Fibroblast of lung (primary cell): Measurements from ENCODE around the gene IFITM5. TPM values are rescaled to one million over a fixed set of nuclear protein-coding genes. Genes with fewer than 3 reads are reported as not detected.

Source experiments
- DNase-seq, 2 donors: peaks; one replicate each; pipeline versions ENCODE4 v3.0.0 to v3.0.0-alpha.2; 2010; ENCODE audit warnings: low read depth in 2 of 2
- H2AFZ ChIP-seq: 2 replicates; pipeline ENCODE4 v1.5.1; 2012; ENCODE audit warnings: low read length, control low read depth, inconsistent platforms
- H3K27ac ChIP-seq: 2 replicates; pipeline ENCODE4 v1.5.1; 2011; ENCODE audit warnings: low read length, control low read depth; ENCODE audit not compliant: insufficient read depth
- H3K27me3 ChIP-seq: 2 replicates; pipeline ENCODE4 v1.5.1; 2011; ENCODE audit warnings: mild to moderate bottlenecking, low read length; ENCODE audit not compliant: control insufficient read depth, insufficient read depth
- H3K36me3 ChIP-seq: 2 replicates; pipeline ENCODE4 v1.5.1; 2011; ENCODE audit warnings: low read length; ENCODE audit not compliant: control insufficient read depth, insufficient read depth
- H3K4me1 ChIP-seq: 2 replicates; pipeline ENCODE4 v1.5.1; 2011; ENCODE audit warnings: low read length; ENCODE audit not compliant: control insufficient read depth, insufficient read depth; ENCODE audit errors: extremely low read depth
- H3K4me2 ChIP-seq: 2 replicates; pipeline ENCODE4 v1.5.1; 2011; ENCODE audit warnings: low read length, control low read depth; ENCODE audit not compliant: insufficient read depth; ENCODE audit errors: extremely low read depth
- H3K4me3 ChIP-seq, 4 experiments: fragments of 200-600 bp in 1 of 4; sonication (generic) in 1 of 4; replicated peaks in 1 of 4; 2 replicates each; pipeline ENCODE4 v1.5.1; 2011 to 2016; ENCODE audit warnings: low read length in 4 of 4, low read depth in 3 of 4, mild to moderate bottlenecking in 3 of 4, control low read depth in 2 of 4, inconsistent platforms in 1 of 4, mixed read lengths in 1 of 4; ENCODE audit not compliant: insufficient read depth in 1 of 4; ENCODE audit errors: control extremely low read depth in 1 of 4
- H3K79me2 ChIP-seq: 2 replicates; pipeline ENCODE4 v1.5.1; 2012; ENCODE audit warnings: mild to moderate bottlenecking, low read length, inconsistent platforms; ENCODE audit not compliant: control insufficient read depth, insufficient read depth
- H3K9ac ChIP-seq: 2 replicates; pipeline ENCODE4 v1.5.1; 2011; ENCODE audit warnings: mild to moderate bottlenecking, low read length, control low read depth; ENCODE audit not compliant: insufficient read depth
- H3K9me3 ChIP-seq: 2 replicates; pipeline ENCODE4 v1.5.1; 2012; ENCODE audit warnings: low read depth, low read length; ENCODE audit not compliant: control insufficient read depth, insufficient read depth
- H4K20me1 ChIP-seq: 2 replicates; pipeline ENCODE4 v1.5.1; 2011; ENCODE audit warnings: low read length; ENCODE audit not compliant: control insufficient read depth, insufficient read depth; ENCODE audit errors: extremely low read depth
- EZH2 ChIP-seq: IDR thresholded peaks from 2 replicates; pipeline ENCODE4 v1.5.1; 2012; ENCODE audit warnings: low read length, control low read depth, mild to moderate bottlenecking; ENCODE audit errors: missing control alignments
- polyA plus RNA-seq, 2 donors: library from polyadenylated mRNA; depleted of rRNA in 1 of 2; stranded (reverse) in 1 of 2; unstranded in 1 of 2; fragments of >200 nt; gene quantifications; 2 replicates each; pipeline ENCODE4 v1.2.1, GENCODE V29; 2011 to 2012; ENCODE audit warnings: missing spikeins in 1 of 2
- total RNA-seq: library from RNA; depleted of rRNA; stranded (reverse); fragments of >200 nt; gene quantifications from 2 replicates; pipeline ENCODE4 v1.2.1, GENCODE V29; 2014
- TF ChIP-seq, protein P1 (sequence below), 2 donors: IDR thresholded peaks in 1 of 2; conservative IDR thresholded peaks in 1 of 2; 1 replicate in 1 of 2; 2 replicates in 1 of 2; pipeline ENCODE4 v1.5.1; 2011 to 2012; ENCODE audit warnings: low read length in 2 of 2, control low read depth in 1 of 2, inconsistent platforms in 1 of 2, low read depth in 1 of 2, mild to moderate bottlenecking in 1 of 2

IFITM5 gene
- total and polyA plus RNA-seq, 2 donors (not counting 1 experiment from before 2014, with no cell fraction given) = 0.50 TPM; not detected in 1

DNA sequence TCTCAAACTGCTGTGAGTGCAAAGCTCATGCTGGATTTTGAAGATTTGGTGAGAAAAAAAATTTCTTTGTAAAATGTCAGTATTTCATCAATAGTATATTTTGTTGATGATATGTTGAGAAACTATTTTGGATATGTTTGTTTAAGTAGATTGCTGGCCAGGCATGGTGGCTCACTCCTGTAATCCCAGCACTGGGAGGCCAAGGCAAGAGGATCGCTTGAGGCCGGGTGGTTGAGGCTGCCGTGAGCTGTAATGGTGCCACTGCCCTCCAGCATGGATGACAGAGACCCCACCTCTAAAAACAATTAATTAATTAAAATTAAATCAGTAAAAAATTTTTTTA is 28.2 kb upstream of the IFITM5 start:
- TF ChIP-seq, protein P1, sequence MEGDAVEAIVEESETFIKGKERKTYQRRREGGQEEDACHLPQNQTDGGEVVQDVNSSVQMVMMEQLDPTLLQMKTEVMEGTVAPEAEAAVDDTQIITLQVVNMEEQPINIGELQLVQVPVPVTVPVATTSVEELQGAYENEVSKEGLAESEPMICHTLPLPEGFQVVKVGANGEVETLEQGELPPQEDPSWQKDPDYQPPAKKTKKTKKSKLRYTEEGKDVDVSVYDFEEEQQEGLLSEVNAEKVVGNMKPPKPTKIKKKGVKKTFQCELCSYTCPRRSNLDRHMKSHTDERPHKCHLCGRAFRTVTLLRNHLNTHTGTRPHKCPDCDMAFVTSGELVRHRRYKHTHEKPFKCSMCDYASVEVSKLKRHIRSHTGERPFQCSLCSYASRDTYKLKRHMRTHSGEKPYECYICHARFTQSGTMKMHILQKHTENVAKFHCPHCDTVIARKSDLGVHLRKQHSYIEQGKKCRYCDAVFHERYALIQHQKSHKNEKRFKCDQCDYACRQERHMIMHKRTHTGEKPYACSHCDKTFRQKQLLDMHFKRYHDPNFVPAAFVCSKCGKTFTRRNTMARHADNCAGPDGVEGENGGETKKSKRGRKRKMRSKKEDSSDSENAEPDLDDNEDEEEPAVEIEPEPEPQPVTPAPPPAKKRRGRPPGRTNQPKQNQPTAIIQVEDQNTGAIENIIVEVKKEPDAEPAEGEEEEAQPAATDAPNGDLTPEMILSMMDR (conservative IDR thresholded peaks at IDR 0.05 in 1 of 2, IDR thresholded peaks at IDR 0.05 in 1 of 2; ENCODE audit: low read depth in 1 of 2, low read length in 2 of 2) = no peak
- TF ChIP-seq EZH2 = no peak
- no peak for DNase-seq
- Histone ChIP-seq H3K27ac (no peak overlapping the region), H3K4me3 (no peak overlapping the region), H3K9me3 (no peaks in the 10 kb centered on the region), H3K79me2 (no peaks in the 10 kb centered on the region), H4K20me1 (no peaks in the 10 kb centered on the region), H3K4me2 (no peak overlapping the region), H3K9ac (no peak overlapping the region), H3K27me3 (no peaks in the 10 kb centered on the region), H3K36me3 (no peaks in the 10 kb centered on the region), H3K4me1 (peaks cover 14% of the 10 kb centered on the region), H2AFZ (no peak overlapping the region)

DNA sequence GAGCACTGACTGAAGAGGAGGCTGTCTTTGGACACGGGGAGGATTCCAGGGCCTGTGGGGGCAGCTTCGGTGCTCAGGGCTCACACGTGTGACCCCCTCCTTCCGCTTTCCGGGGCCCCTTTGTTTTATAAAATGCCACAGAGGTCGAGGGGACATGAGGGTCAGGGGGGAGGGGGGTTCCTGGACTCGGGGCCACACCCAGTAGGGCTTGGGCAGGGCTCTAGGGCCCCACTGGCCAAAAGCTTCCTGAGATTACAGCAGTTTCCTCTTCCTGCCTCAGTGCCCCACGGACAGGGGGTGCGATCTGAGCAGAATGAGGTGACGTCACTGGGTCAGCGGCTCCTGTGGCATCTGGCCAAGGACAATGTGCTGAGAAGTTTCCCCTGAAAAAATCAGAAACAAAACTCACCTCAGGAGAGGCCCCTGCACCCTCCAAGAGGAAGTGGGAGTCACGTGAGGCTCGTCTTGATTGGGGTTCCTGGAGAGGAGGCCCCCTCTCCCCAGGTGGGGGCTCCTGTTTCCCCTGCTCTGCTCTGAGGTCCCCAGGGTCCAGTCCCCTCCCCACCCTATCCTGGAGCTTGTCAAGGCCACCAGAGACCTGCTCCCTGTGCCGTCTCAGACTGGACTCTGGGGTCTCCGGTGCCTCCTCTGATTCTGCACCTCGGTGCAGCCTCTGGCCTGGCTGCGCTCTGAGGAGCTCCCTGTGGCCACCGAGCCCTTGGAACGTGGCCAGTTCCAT is 27.7 kb upstream of the IFITM5 start:
- peak; percentile 38 to 71 for DNase-seq

DNA sequence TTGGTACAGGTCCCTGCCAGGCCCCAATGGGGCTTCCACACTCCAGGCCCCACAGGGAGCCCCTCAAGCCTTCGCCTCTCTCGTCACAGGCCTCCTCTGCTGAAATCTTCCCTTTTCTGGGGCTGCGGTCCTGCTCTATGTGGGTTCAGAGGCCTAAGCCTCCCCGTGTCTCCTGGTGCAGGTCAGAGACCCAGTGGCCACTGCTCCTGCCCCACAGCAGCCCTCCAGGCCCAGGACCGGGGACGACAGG is 27.2 kb upstream of the IFITM5 start:
- H3K4me3 ChIP-seq = no peak overlapping the region
- TF ChIP-seq EZH2 = no peak
- H2AFZ ChIP-seq = no peak overlapping the region
- no peaks in the 10 kb centered on the region for H3K79me2 ChIP-seq
- no peak for DNase-seq
- no peaks in the 10 kb centered on the region for H3K27me3 ChIP-seq
- no peaks in the 10 kb centered on the region for H3K36me3 ChIP-seq
- no peaks in the 10 kb centered on the region for H3K9me3 ChIP-seq
- no peak overlapping the region for H3K9ac ChIP-seq
- H4K20me1 ChIP-seq = no peaks in the 10 kb centered on the region
- no peak overlapping the region for H3K27ac ChIP-seq
- no peak overlapping the region for H3K4me2 ChIP-seq
- peaks cover 14% of the 10 kb centered on the region for H3K4me1 ChIP-seq

More for the DNA sequence above, 27.7 kb upstream of the IFITM5 start:
- TF ChIP-seq, protein P1 (conservative IDR thresholded peaks at IDR 0.05 in 1 of 2, IDR thresholded peaks at IDR 0.05 in 1 of 2; ENCODE audit: low read depth in 1 of 2, low read length in 2 of 2) = no peak
- TF ChIP-seq EZH2 = no peak
- Histone ChIP-seq H2AFZ (peak overlapping the region; percentile 52), H3K9ac (no peak overlapping the region), H3K4me3 (no peak overlapping the region), H3K79me2 (no peaks in the 10 kb centered on the region), H3K27ac (no peak overlapping the region), H4K20me1 (no peaks in the 10 kb centered on the region), H3K27me3 (no peaks in the 10 kb centered on the region), H3K4me2 (no peak overlapping the region), H3K36me3 (no peaks in the 10 kb centered on the region), H3K4me1 (peaks cover 14% of the 10 kb centered on the region), H3K9me3 (no peaks in the 10 kb centered on the region)
